ENCODE measurements around the gene ARHGAP44.

DNA sequence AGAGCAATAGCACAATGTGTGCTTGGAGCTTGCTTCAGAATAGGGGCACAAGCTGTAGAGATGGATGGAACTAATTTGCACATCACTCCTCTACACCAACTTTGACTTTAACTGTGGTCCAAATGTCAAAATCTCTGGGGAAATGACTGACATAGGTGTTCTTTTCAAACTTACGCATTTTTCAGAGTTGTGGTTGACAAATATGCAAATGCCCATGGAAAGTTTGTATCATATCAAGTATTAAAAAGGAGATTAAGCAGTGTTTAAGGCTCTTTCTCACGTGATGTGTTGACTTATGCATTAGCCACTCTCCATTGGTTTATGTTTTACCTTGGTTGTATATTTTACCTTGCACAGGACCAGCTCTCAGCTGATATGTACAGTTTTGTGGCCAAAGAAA is 151.4 kb downstream of the ARHGAP44 start:
- TF ChIP-seq, protein P1, sequence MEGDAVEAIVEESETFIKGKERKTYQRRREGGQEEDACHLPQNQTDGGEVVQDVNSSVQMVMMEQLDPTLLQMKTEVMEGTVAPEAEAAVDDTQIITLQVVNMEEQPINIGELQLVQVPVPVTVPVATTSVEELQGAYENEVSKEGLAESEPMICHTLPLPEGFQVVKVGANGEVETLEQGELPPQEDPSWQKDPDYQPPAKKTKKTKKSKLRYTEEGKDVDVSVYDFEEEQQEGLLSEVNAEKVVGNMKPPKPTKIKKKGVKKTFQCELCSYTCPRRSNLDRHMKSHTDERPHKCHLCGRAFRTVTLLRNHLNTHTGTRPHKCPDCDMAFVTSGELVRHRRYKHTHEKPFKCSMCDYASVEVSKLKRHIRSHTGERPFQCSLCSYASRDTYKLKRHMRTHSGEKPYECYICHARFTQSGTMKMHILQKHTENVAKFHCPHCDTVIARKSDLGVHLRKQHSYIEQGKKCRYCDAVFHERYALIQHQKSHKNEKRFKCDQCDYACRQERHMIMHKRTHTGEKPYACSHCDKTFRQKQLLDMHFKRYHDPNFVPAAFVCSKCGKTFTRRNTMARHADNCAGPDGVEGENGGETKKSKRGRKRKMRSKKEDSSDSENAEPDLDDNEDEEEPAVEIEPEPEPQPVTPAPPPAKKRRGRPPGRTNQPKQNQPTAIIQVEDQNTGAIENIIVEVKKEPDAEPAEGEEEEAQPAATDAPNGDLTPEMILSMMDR (conservative IDR thresholded peaks at IDR 0.05; ENCODE audit: low read depth, low read length), result no peak
- TF ChIP-seq EZH2 (IDR thresholded peaks at IDR 0.05; ENCODE audit: low read length, unreplicated experiment) (no peak), EZH2phosphoT487 (IDR thresholded peaks at IDR 0.05; ENCODE audit: borderline replicate concordance, low read length) (no peak)
